Lung microvascular endothelial cell (primary cell): ENCODE measurements around the gene STX8. TPM values are rescaled to one million over a fixed set of nuclear protein-coding genes. Genes with fewer than 3 reads are reported as not detected.
A peak's percentile ranks its signal among the peaks of the same experiment; 100 is the strongest.

Experiments used
- DNase-seq, 2 donors: peaks; one replicate each; pipeline versions ENCODE4 v3.0.0 to v3.0.0-alpha.2; 2010; ENCODE audit warnings: low read depth in 2 of 2
- total RNA-seq: library from RNA; depleted of rRNA; stranded (reverse); fragments of >200 nt; gene quantifications from 2 replicates; pipeline ENCODE4 v1.2.1, GENCODE V29; 2014

STX8 gene
- total RNA-seq, 1 donor from 2014 or later, result 43.8 TPM

DNA sequence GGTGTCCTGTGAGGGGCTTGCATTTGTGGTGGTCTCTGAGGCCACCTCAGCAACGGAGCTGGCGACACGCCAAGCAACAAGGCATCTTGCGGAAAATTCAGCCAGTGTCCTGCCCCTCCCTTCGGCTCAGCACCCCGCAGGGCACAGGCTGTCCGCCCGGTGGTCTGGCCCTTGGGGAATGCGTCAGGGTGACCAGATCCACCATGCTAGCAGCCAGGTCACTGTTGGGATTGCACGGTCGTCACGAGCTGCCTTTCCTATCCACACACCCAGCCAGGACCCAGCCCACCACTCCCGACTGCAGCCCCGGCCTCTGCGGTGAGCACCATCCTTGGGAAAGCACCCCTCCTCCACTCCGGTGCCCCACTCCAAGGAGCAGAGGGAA is 333.1 kb downstream of the STX8 start:
- DNase-seq, result no peak

DNA sequence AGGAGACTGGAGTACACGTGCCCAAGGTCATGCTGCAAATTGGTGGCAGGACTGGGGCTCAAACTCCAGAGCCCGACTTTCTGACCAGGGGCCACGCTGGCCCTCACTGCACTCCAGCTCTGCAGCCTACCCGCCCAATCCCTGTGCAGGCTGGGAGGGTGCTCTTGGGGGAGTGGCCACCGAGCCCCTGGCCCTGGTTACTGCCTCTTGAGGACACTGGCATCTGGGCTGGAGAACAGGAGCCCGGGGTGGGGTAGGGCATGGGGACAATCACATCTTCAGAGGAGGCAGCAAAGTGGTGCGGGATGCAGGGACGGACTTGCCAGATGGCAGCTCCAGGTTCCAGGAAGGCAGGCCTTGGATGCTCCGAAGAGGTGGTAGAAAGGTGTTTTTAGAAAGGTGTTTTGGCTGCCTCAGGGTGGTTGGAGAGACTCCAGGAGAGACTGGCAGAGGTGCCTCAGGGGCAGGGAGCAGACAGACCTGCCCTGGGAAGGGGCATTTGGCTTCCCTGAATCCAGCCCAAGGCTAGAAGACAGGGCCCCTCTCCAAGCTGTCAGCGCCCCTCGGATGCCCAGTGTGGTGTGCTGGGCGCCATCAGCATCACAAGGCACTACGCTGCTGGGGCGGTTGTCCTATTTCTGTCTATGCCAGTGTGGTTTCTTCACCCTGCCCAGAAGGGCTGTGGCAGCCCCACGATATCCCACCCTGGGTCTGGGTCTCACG is 333.7 kb downstream of the STX8 start:
- no peak for DNase-seq

DNA sequence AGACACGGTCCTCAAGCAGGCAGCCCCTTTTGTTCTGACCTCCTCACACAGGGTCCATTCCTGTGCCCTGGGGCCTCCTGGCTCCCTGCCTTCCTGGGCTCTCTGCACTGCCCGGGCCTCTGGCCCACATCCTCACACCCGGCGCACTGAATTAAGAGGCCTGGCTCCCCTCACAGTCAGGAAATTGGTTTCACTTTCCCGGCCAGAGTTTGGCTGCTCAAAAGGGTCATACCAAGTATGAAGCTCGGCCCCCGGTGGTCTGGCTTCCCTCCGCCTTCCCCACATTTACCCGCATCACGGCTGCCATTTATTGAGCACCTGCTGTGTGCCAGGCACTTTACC is 334.3 kb downstream of the STX8 start:
- peak in 1 of 2 donors; percentile 39 for DNase-seq

GRCh38 chr17:9240659-9241370 is 334.8 kb downstream of the STX8 start:
- peak; percentile 42 to 91 for DNase-seq

DNA sequence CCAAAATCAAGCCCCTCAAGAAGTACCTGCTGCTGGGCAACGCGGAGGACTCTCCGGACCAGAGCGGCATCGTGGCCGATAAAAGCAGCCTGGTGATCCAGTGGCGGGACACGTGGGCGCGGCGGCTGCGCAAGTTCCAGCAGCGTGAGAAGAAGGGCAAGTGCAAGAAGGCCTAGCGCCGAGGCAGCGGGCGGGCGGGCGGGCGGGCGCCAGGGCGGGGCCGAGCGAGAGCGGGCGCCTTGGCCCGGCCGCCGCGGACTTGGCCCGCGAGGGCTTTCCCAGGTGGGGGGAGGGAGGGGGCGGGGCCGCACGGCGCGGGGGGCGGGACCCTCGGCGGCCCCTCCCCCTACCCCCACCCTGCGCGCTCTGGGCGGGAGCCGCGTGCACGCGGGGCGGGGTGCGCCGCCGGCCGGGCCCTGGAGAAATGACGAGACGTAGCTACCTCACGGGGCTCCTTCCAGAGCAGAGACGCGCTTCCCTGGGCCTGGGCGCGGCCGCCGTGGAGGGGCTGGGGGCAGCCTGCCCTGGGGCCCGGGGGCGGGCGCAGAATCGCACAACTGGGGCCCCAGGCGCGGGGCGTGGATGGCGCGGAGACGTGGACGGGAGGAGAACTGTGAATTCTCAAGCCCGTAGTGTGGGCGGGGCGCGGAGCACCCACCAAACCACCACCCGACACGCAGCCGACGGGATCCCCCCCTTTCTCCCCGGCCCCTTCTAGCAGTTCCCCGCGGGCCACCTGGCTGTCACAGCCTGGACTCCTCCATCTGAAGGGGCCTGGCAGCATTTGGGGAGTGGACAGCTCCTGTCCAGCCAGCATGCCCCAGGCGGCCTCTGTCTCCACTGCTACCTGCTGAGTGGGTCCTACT is 335.6 kb downstream of the STX8 start:
- DNase-seq, result peak; percentile 64 to 66

DNA sequence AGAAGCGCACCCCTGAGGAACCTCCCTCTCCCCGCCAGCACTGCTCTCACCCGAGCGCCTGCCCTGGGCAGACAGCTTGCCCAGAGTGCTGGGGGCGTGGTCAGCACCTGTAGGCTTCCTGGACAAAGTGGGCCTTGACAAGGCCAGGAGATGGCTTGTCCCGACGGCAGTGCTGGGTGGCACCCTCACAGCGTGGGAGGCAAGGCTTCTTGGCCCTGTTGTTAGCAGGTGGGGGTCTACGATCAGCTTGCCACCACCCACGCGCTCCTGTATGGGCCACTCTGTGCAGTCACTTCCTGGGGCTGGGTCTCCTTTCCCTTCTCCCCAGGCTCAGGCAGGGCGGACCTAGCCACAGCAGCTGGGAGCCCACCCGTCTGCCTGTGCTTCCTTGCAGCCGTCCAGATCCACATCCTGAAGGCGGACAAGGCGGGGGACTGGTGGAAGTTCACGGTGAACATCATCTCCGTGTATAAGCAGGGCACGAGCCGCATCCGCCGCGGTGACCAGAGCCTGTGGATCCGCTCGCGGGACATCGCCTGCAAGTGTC is 336.3 kb downstream of the STX8 start:
- DNase-seq, result no peak

DNA sequence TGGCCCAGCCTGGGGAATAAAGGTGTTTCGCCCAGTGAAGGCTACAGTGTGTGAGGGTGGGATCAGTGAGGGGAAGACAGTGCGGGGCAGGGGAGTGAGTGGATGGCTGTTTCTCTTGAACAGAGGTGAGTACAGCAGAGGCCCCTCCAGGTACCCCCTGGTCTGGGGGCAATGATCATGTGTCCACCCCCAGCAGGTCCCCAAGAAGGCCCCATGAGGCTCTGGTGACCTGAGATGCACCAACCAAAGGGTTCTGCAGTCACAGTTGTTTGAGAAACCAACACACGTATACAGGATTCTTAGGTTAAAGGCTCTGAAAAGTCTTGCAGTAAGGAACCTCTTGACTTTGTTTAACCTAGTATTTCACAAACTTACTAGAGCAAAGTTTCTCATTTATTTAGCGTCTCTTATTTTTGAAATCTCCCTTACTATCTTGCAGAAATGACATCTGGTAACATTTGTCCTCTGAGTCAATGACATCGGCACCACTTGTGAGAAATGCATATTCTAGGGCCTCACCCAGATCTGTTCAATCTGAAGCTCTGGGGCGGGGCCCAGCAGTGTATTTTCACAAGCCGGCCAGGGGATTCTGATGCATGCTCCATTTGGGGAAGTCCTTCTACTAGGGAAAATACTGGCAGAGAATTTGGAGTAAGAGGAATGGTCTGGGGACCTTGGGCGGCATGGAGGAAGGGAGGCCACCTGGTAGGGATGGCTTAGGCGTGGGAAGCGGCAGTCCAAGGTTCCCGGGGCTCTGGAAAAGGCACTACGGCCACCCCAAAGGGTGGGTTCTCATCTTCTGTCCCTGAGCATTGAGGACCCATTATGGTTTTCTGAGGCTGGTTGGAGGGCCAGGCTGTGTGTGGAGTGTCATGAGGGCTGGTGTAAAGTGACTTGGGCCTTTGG is 337.0 kb downstream of the STX8 start:
- no peak for DNase-seq

DNA sequence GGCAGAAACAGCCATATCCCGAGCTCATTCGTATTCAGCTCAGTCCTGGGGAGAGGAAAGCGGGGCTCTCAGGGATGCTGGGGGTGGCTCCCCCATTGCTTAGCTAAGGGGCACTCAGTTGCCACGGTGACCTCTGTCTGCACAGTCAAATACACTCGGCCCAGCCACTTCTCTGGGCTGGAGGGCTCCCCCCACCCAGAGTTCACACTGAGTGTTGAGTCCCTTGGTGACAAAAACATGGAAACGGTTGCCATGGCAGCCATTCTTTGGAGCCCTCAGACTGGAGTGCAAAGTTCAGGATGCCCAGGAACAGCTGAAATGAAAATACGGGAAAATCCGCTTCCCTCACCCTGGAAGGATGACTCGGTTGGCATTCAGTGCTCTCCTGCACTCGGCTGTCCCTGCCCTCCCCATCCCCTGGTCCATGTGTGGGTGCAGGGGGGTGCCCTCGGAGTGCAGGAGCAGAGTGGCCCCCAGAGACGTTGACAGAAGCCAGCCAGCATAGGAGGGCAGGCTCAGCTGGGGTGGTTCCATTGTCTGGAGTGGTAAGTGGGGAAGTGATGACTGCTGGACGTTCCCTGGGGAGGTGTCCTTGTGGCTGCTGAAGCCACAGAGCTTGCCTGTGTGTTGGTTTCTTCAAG is 337.8 kb downstream of the STX8 start:
- DNase-seq, result peak in 1 of 2 donors; percentile 58

DNA sequence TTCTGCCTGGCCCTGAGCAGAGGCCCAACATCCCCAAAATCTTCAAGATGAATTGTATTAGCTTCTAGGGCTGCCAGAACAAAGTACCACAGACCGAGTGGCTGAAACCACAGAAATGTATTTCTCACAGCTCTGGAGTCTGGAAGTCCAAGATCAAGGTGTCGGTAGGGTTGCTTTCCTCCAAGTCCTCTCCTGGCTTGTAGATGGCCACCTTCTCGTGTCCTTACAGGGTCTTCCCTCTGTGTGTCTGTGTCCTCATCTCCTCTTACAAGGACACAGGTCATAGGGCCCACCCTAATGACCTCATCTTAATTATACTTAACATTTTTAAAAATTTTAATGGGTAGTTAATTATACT is 338.6 kb downstream of the STX8 start:
- DNase-seq, result no peak

GRCh38 chr17:9236286-9237052 is 339.2 kb downstream of the STX8 start:
- peak in 1 of 2 donors; percentile 83 for DNase-seq

- DNase-seq, result no peak
These were observed 340.3 kb downstream of the STX8 start for GRCh38 chr17:9235346-9235745.

- no peak for DNase-seq
These were observed 341.2 kb downstream of the STX8 start for GRCh38 chr17:9234389-9234945.

GRCh38 chr17:9233761-9234160 is 341.9 kb downstream of the STX8 start:
- DNase-seq, result no peak

- no peak for DNase-seq
These were observed 342.4 kb downstream of the STX8 start for GRCh38 chr17:9233271-9233599.

- DNase-seq, result no peak
These were observed 342.9 kb downstream of the STX8 start for GRCh38 chr17:9232591-9233270.

DNA sequence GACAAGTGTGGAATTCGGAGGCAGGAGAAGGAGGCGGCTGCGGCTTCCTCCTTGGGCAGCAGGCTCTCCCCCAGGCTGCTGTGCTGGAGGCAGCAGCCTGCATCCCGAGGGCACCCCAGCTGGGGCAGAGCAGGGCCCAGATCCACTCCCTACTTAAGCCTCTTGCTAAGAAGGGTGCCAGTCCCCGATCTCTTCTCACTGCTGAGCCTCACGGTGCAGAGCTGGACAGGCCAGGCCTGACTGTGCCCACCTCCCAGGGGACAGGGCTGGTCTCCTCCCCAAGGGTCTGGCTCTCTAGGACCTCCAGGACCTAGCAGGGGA is 343.5 kb downstream of the STX8 start:
- no peak for DNase-seq

DNA sequence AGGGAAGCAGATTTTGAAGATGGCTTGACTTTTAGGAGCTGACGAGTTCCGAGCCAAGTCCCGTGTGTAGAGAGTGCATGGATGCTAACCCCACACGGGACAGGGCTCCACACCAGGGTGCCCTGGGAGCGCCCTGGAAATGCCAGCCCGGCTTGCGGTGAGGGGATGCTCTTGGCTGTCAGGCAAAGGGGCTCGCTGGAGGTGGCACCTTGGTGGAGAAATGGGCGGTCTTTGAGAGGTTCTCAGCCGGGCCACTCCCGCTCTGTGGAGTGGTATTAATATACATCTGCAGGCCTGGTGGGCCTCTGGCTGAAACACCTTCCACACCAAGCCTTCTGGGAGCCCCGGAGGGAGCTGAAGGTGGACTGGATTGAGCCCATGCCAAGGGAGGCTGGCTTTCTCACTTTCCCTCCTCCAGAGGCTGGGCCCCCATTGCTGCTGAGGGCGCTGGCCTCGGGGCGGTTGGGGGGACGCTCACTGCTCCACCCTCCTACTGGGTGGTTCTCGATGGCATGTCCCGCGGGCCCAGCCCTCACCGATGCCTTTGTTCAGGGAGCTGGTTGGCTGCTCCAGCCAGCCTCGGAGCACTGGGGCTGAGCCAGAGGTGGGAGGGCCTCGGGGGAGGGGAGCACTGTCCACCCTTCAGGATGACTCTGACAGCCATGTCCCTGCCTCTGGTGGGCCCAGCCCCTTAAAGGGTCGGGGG is 344.0 kb downstream of the STX8 start:
- no peak for DNase-seq

DNA sequence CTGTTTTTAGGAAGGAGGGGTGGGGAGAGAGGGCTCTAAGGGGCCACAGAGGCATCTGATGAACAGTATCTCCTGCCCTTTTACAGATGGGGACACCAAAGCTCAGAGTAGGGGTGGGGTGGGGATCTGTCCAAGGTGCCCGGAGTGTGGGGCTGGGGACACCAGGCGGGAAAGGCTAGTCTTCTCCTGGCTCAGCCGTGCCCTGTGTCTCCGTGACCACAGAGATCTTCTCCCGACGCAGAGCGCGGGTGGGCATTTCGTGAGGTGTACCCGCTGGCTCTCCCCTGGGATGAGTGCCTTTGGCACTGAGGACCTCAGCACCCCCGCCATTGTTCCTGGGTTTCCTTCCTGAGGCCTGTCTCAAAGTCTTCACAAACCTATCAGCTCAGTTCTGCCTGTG is 344.8 kb downstream of the STX8 start:
- DNase-seq, result no peak

GRCh38 chr17:9230346-9230745 is 345.3 kb downstream of the STX8 start:
- DNase-seq, result no peak
